Measurements from ENCODE around the gene STK11IP.

The STK11IP gene

DNA sequence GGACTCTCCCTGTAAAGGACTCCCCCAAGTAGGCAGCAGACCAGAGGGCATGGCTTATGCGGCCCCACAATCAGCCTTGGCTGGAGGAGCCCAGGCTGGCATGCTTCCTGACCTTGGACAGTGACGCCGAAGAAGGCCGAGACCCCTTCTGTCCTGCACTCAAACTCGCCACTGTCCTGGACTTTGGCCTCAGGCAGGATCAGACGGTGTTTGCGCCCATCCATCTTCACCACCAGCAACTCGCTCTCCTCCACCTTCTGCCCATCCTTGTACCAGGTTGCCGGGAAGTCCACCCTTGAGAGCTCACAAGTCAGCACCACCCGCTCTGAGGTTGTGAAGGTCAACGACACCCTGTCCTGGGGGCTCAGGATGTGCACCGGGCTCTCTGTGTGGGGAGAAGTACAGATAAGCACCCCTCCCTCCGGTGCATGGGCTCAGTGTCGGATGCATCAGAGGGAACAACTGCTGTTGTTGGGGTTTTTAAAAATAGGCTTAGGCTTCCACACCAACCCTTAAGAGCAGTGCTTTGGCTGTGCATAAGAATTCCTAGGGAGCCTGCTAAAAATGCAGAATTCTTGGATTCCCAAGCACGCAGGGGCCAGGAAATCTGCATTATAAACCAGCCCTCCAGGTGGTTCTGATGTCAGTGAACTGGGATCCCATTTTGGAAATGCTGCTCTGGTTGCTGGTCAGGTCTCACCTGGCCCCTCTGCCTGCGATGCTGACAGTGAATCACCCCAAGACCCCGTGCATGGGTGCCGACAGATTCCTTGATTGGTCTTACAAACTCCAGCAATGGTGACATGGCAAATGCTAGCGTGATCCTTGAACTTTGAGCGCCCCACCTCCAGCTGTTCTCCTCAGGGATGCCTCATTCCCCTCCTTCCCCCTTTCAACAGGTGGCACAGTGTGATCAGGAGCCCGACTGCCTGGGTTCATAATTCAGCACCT lies 32.3 kb upstream of the STK11IP start:
- Histone ChIP-seq H3K9me3 (ENCODE audit: control insufficient read depth, insufficient read depth, low read length) (no peaks in the 10 kb centered on the region), H3K4me1 (ENCODE audit: control insufficient read depth, insufficient read depth, low read length) (peaks cover 47% of the 10 kb centered on the region), H3K9ac (ENCODE audit: low read depth, low read length) (peak overlapping the region; percentile 63), H3K4me3 (ENCODE audit: low read depth, low read length) (peak overlapping the region; percentile 33), H3K36me3 (ENCODE audit: control insufficient read depth, insufficient read depth, low read length) (peaks cover 39% of the 10 kb centered on the region), H3K27ac (ENCODE audit: low read depth, low read length) (peak overlapping the region; percentile 93), H3K27me3 (ENCODE audit: control insufficient read depth, insufficient read depth, low read length) (peaks cover 6% of the 10 kb centered on the region; the same call in 1 of the 2 replicates)

DNA sequence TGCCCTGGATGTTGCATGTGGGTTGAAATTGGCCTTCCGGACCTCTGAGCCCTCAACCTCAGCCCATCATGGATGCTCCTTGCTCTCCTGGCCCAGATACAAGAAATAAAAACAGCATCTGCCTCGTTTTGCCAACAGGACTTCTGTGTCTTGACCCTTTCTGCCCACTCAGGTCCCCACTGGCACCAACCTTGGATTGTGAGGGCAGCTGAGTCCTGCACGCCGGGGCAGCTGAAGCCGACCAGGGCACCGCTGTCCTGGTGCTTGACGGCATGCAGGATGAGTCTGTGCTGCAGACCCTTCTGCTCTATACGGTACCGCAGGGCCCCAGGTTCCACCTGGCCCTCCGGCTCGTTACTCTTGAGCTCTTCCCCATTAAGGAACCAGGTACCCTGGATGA lies 31.0 kb upstream of the STK11IP start:
- H3K4me3 ChIP-seq (ENCODE audit: low read depth, low read length) = no peak overlapping the region
- peaks cover 36% of the 10 kb centered on the region for H3K36me3 ChIP-seq (ENCODE audit: control insufficient read depth, insufficient read depth, low read length)
- H3K9ac ChIP-seq (ENCODE audit: low read depth, low read length) = no peak overlapping the region; the same call in 1 of the 2 replicates
- no peak overlapping the region for H3K27ac ChIP-seq (ENCODE audit: low read depth, low read length)
- no peaks in the 10 kb centered on the region for H3K9me3 ChIP-seq (ENCODE audit: control insufficient read depth, insufficient read depth, low read length)
- H3K4me1 ChIP-seq (ENCODE audit: control insufficient read depth, insufficient read depth, low read length) = peaks cover 38% of the 10 kb centered on the region
- peaks cover 6% of the 10 kb centered on the region; the same call in 1 of the 2 replicates for H3K27me3 ChIP-seq (ENCODE audit: control insufficient read depth, insufficient read depth, low read length)

DNA sequence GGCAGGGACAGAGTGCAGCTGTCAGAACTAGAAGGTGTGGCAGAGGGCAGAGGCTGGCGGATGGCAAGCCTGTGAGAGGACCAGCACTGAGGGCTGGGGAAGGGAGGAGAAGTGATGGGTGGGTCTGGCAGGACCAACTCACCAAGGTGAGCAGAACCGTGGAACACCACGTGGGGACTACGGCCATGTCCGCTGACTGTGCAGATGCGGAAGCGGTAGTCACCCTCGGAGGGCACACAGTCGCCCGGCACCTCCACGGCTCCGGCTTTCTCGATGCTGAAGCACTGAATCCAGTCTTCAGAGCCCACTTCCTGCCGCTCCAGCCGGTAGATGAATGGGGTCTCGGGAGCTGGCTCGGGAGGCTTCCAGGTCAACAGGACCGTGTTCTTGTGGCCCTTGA lies 30.5 kb upstream of the STK11IP start:
- Histone ChIP-seq H3K36me3 (ENCODE audit: control insufficient read depth, insufficient read depth, low read length) (peaks cover 36% of the 10 kb centered on the region), H3K27ac (ENCODE audit: low read depth, low read length) (no peak overlapping the region), H3K27me3 (ENCODE audit: control insufficient read depth, insufficient read depth, low read length) (peaks cover 6% of the 10 kb centered on the region; the same call in 1 of the 2 replicates)

DNA sequence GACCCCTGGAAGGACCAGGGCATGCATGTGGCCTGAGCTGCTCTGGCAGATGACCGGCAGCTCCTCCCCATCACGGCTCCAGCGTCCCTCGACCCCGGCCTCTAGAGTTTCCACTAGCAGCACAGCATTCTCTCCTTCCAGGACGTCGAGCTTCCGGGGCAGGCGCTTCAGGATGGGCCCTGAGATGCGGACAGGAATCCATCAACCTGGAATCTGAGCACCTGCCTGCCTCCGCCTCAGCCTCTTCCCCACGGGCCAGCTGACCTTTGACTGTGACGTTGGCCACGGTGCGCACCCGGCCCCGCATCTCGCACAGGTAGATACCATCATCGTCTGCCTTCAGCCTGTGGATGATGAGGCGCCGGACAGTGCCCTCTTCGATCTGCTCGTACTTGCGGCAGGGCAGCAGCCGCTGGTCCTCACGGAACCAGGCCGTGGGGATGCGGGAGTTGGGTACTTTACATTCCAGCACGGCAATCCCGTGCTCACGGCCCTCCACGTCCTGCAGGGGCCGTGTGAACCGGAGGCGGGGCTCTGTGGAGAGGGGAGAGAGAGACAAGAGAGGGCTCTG lies 29.8 kb upstream of the STK11IP start:
- H3K9me3 ChIP-seq (ENCODE audit: control insufficient read depth, insufficient read depth, low read length) = no peaks in the 10 kb centered on the region
- H3K36me3 ChIP-seq (ENCODE audit: control insufficient read depth, insufficient read depth, low read length) = peaks cover 29% of the 10 kb centered on the region
- H3K27me3 ChIP-seq (ENCODE audit: control insufficient read depth, insufficient read depth, low read length) = peaks cover 6% of the 10 kb centered on the region; the same call in 1 of the 2 replicates
- H3K9ac ChIP-seq (ENCODE audit: low read depth, low read length) = no peak overlapping the region
- no peak overlapping the region for H3K4me3 ChIP-seq (ENCODE audit: low read depth, low read length)
- H3K4me1 ChIP-seq (ENCODE audit: control insufficient read depth, insufficient read depth, low read length) = peaks cover 30% of the 10 kb centered on the region
- H3K27ac ChIP-seq (ENCODE audit: low read depth, low read length) = no peak overlapping the region

More for the DNA sequence above, 30.5 kb upstream of the STK11IP start:
- peaks cover 36% of the 10 kb centered on the region for H3K4me1 ChIP-seq (ENCODE audit: control insufficient read depth, insufficient read depth, low read length)
- H3K4me3 ChIP-seq (ENCODE audit: low read depth, low read length) = no peak overlapping the region
- no peak overlapping the region for H3K9ac ChIP-seq (ENCODE audit: low read depth, low read length)
- H3K9me3 ChIP-seq (ENCODE audit: control insufficient read depth, insufficient read depth, low read length) = no peaks in the 10 kb centered on the region

DNA sequence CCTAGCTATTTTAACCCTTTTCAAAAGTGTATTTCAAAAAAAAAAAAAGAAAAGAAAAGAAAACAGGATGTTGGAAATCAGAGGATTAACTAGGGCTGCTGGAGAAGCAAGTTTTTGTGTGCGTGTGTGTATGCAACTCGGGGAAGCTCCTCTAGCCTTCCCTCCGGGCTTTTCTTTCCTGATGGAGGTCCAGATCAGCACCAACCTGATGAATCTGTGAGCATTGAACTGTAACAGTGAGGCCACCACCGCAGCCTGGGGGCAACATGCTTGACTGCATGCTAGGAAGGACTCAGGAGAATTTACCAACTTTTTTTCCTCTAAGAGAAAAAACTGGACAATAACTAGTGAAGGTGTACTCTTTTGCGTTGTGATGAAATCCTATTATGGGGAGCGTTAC lies 28.6 kb upstream of the STK11IP start:
- no peak overlapping the region for H3K9ac ChIP-seq (ENCODE audit: low read depth, low read length)

DNA sequence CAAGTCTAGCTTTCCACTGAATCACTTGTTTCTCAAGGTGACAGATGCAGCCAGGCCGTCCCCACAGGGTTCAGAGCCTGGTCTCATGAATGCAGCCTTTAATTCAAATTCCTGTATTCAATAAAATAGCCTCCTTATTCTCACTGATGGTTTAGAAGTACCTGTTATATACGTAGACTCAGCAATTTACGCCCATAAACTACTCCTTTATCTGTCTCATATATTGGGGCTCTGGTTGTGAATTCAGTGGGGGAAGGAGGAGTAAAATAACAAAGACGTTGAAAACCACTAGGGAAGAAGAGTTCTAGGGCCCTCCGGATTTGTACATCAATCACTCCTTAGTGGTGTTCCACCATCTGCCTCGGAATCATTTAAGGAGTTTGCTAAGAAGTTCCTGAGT lies 28.0 kb upstream of the STK11IP start:
- H3K27ac ChIP-seq (ENCODE audit: low read depth, low read length) = no peak overlapping the region
- no peak overlapping the region for H3K9ac ChIP-seq (ENCODE audit: low read depth, low read length)
- H3K4me3 ChIP-seq (ENCODE audit: low read depth, low read length) = peak overlapping the region; percentile 68; the same call in 1 of the 2 replicates
- peaks cover 11% of the 10 kb centered on the region for H3K36me3 ChIP-seq (ENCODE audit: control insufficient read depth, insufficient read depth, low read length)
- no peaks in the 10 kb centered on the region for H3K9me3 ChIP-seq (ENCODE audit: control insufficient read depth, insufficient read depth, low read length)
- peaks cover 30% of the 10 kb centered on the region for H3K4me1 ChIP-seq (ENCODE audit: control insufficient read depth, insufficient read depth, low read length)
- peaks cover 6% of the 10 kb centered on the region; the same call in 1 of the 2 replicates for H3K27me3 ChIP-seq (ENCODE audit: control insufficient read depth, insufficient read depth, low read length)

More for the DNA sequence above, 28.6 kb upstream of the STK11IP start:
- no peaks in the 10 kb centered on the region for H3K9me3 ChIP-seq (ENCODE audit: control insufficient read depth, insufficient read depth, low read length)
- peaks cover 6% of the 10 kb centered on the region; the same call in 1 of the 2 replicates for H3K27me3 ChIP-seq (ENCODE audit: control insufficient read depth, insufficient read depth, low read length)
- H3K36me3 ChIP-seq (ENCODE audit: control insufficient read depth, insufficient read depth, low read length) = peaks cover 17% of the 10 kb centered on the region
- no peak overlapping the region for H3K27ac ChIP-seq (ENCODE audit: low read depth, low read length)
- no peak overlapping the region for H3K4me3 ChIP-seq (ENCODE audit: low read depth, low read length)
- H3K4me1 ChIP-seq (ENCODE audit: control insufficient read depth, insufficient read depth, low read length) = peaks cover 30% of the 10 kb centered on the region

DNA sequence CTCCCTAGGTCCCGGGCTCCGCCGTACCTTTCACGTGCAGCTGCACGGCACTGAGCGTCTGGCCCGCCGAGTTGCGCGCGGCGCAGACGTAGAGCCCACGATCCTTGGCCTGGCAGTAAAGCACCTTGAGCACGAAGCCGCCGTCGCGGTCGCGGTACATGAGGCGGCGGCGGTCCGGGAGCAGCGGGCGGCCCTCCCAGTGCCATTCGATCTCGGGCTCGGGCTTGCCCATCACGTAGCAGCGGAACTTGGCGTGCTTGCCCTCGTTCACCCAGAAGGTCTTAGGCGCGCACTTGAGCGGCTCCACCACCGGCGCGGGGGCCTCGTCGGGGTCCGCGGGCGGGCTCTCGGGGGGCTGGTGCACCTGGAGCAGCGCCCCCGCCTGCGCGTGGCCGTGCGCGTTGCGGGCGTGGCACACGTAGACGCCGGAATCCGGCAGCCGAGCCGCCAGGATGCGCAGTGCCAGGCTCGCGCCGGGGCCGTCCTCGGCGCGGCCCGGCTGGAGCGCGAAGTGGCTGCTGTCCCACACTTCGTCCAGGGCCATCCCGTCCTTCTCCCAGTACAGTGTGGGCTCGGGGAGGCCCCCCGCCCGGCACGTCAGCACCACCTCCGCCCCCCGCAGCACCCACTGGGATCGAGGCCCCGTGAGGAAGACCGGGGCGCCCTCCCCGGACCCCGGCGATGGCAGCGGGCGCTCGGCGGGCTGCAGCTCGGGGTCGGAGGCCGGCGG lies 27.3 kb upstream of the STK11IP start:
- Histone ChIP-seq H3K27me3 (ENCODE audit: control insufficient read depth, insufficient read depth, low read length) (peaks cover 6% of the 10 kb centered on the region), H3K9me3 (ENCODE audit: control insufficient read depth, insufficient read depth, low read length) (no peaks in the 10 kb centered on the region), H3K27ac (ENCODE audit: low read depth, low read length) (no peak overlapping the region), H3K4me3 (ENCODE audit: low read depth, low read length) (peak overlapping the region; percentile 68), H3K36me3 (ENCODE audit: control insufficient read depth, insufficient read depth, low read length) (peaks cover 11% of the 10 kb centered on the region), H3K9ac (ENCODE audit: low read depth, low read length) (peak overlapping the region; percentile 75), H3K4me1 (ENCODE audit: control insufficient read depth, insufficient read depth, low read length) (peaks cover 24% of the 10 kb centered on the region)

DNA sequence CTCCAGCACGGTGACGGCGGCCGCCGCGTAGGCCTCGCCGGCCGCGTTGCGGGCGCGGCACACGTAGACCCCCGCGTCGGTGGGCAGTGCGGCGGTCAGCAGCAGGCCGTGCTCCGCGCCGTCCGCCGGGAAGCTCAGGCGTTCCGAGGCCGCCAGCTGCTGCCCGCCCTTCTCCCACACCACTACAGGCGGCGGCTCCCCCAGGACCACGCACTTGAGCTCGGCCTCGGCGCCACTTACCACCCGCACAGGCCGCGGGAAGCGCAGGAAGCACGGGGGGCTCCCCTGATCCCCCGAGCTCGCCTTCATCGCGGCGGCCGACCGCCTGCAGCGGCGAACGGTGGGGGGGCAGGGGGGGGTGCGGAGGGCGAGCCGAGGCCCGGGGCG lies 26.7 kb upstream of the STK11IP start:
- Histone ChIP-seq H3K9me3 (ENCODE audit: control insufficient read depth, insufficient read depth, low read length) (no peaks in the 10 kb centered on the region), H3K27ac (ENCODE audit: low read depth, low read length) (peak overlapping the region; percentile 86), H3K36me3 (ENCODE audit: control insufficient read depth, insufficient read depth, low read length) (peaks cover 11% of the 10 kb centered on the region), H3K4me1 (ENCODE audit: control insufficient read depth, insufficient read depth, low read length) (peaks cover 19% of the 10 kb centered on the region), H3K4me3 (ENCODE audit: low read depth, low read length) (peak overlapping the region; percentile 68), H3K9ac (ENCODE audit: low read depth, low read length) (peak overlapping the region; percentile 75), H3K27me3 (ENCODE audit: control insufficient read depth, insufficient read depth, low read length) (peaks cover 9% of the 10 kb centered on the region)

DNA sequence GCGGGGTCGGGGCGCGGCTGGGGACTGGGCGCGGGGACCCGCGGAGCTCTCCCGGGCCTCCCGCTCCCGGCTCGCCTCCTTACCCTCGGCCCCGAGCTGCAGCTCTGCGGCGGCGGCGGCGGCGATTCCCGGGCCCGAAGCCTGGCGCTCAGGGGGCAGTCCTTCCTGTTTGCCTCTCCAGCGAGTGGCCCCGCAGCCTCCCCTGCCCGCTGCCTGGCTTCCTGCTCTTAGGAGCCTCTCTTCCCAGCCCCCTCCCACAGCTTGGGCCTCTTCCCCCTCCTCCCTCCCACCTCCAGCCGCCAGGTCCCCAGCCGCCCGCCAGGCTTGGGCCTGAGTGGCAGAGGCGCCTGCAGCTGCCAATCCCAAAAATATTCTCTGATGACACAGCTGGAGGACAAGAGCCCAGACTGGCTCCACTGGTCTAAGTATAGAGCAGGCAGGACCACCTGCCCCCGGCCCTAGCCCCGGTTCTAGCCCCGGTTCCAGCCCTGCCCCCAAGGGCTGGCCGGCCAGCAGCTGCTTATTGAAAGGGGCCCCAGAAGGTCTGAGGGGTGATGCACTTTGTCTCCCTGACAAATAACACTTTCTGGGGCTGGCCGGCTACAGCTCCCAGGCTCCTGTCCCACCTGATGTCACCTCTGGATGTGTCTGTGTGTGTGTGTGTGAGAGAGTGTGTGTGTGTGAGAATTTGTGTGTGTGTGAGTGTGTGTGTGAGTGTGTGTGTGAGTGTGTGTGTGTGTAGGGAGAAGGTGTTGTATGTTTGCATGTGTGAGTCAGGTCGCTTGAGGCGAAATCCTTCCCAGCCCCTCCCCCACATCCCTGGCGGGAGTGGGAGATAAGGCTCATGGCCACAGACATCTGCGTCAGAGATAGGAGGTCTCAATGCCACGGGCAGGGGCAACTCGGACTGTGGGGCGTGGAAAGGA lies 26.1 kb upstream of the STK11IP start, which contains the start of gene OBSL1:
Gene OBSL1, minus strand, starts transcription at position 229 of the 926 bp plus-strand sequence. CDS start 307 bp downstream, outside the sequence.
- H3K4me3 ChIP-seq (ENCODE audit: low read depth, low read length) = peak within 1 kb of the TSS; percentile 68
- H3K27me3 ChIP-seq (ENCODE audit: control insufficient read depth, insufficient read depth, low read length) = peaks cover 9% of the 10 kb centered on the region
- H3K9me3 ChIP-seq (ENCODE audit: control insufficient read depth, insufficient read depth, low read length) = no peaks in the 10 kb centered on the region
- peak within 1 kb of the TSS; percentile 75 for H3K9ac ChIP-seq (ENCODE audit: low read depth, low read length)
- peaks cover 19% of the 10 kb centered on the region for H3K4me1 ChIP-seq (ENCODE audit: control insufficient read depth, insufficient read depth, low read length)
- H3K27ac ChIP-seq (ENCODE audit: low read depth, low read length) = peak within 1 kb of the TSS; percentile 86
- H3K36me3 ChIP-seq (ENCODE audit: control insufficient read depth, insufficient read depth, low read length) = peaks cover 9% of the 10 kb centered on the region
